ENCODE results near the gene PDE6B.

DNA sequence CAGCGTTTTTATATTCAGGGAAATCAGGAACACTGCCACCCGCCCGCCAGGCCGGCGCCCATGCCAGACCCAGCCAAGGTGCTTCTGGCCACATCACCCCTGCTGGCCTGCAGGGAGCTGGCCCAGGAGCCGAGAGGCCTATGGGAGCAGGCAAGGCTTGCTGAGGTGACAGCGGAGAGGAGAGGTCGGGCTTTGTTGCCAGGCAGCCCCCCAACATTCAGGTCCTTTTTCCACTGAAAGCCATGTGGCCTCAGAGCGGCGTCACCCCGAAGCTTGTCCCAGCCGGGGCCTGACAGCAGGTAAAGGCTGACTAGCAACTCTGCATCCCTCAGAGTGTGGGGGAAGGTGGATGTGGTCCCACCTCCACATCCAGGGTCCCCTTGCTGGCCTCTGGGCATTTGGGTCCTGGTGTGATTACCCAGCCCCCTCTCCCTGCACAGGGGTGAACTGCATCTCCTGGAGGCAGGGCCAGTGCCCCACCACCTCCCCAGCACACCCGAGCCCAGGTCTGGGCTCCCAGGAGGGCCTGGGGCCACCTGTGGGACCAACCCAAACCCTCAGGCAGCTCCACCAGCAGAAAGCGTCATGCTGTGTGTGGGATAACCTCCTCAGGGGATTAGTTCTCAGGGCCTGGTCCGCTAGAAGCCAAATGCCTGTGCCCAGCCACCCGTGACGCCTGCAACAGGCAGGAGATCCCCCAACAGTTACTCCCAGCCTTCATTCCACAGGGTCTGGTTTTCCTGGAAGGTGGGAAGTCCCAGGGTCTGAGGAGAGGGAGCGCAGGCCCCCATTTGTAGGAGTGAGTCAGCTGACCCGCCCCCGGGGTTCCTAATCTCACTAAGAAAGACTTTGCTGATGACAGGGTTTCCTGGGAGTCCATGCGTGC lies at the start of gene PDE6B:
- TF ChIP-seq POLR2AphosphoS5 (IDR thresholded peaks at IDR 0.05): no peak
- no peak for TF ChIP-seq CTCF (IDR thresholded peaks at IDR 0.05)
- TF ChIP-seq POLR2A (IDR thresholded peaks at IDR 0.05): no peak

Measured in gastroesophageal sphincter (tissue), 3 donors.